ENCODE measurements around the gene CCL22. TPM values are rescaled to one million over a fixed set of nuclear protein-coding genes. Genes with fewer than 3 reads are reported as not detected.
"Not testable (repeated sequence)": the region's sequence is repeated elsewhere in the genome, so short reads cannot be mapped to it uniquely, and the experiment has no call there.

CCL22 gene, protein sequence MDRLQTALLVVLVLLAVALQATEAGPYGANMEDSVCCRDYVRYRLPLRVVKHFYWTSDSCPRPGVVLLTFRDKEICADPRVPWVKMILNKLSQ
- not detected for total RNA-seq

- DNase-seq, result no peak
Measured at GRCh38 chr16:57358527-57359095, at the start of gene CCL22. TSS of gene CCL22 (plus strand) at chr16:57358783. CDS start at chr16:57358817, 34 bp downstream.

- no peak for DNase-seq
Measured at GRCh38 chr16:57310801-57311200, 47.8 kb upstream of the CCL22 start.

- no peak for DNase-seq
Measured at GRCh38 chr16:57313509-57313908, 45.1 kb upstream of the CCL22 start.

DNA sequence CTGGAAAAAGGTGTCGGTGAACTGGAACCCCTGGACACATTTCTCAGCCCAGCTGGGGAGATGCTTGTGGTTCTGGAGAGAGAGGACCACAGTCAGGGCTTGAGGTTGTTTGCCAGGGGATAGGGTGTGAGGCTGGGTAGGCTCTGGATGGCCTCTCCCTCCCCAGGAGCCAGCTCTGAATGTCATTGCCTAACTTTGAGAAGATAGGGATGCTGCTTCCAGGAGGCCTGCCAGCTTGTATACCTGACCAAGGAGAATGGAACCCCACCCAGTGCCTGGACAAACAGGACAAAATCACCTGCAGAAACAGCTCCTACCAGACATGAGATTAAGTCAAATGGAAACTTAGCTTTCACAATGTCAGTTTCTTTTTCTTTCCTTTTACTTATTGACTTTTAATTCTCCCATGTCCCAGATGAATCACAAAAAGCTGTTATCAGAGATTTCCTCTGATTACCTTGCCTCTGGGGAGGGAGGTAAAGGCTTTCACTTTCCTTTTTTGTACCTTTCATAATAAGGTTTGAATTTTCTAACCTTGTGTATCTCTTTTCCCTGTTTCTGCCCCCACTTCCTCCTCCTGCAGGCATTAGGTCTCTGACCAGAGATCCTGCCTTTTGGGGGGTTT lies 44.3 kb upstream of the CCL22 start:
- DNase-seq, result no peak

DNA sequence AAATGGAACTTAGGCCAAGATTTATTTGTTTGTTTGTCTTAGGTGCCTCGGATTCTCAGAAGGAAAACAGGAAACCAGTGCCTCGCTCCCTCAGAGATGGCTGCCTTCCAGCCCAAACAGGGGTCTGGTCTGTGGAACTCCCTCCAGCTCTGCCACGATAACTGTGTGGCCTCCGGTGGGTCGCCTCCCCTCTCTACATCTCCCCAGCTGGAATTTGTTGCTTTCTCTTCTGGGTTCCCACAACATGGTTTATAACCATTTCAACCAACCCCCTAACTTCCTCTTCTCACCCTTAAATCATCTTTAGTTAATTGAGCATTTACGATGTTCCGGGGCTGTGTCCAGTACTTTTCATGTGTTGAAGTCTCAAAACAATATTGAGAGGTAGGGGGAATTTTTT lies 43.2 kb upstream of the CCL22 start:
- no peak for DNase-seq

GRCh38 chr16:57316390-57317017 lies 42.1 kb upstream of the CCL22 start:
- DNase-seq, result no peak

DNA sequence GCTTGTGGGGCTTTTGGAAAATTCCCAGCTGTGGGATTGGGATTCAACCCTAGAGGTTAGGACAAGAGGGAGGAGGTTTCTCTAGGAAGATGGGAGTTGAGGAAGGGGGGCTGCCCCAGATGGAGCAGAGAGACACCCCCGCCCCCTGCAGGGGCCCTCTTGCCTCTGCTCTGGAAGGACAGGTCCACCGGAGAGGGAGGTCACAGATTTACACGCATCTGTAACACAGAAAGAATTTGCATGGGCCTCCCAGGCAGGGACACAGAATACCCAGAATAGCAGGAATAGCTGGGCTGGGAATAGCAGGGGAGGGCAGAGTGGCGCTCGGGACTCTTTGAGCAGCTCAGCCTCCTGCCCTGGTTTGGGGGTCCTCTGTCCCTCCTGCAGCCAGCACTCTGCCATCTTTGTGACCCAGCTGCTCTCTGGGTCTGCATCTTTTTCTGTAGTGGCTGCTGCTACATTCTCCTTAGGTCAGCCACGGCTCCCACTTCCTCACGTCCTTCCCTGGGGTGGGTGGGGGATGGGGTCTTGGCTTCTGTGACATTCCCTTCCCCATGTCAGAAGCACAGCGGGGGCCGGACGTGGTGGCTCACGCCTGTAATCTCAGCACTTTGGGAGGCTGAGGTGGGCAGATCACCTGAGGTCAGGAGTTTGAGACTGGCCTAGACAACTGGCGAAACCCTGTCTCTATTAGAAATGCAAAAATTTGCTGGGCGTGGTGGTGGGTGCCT lies 40.2 kb upstream of the CCL22 start:
- DNase-seq, result no peak

DNA sequence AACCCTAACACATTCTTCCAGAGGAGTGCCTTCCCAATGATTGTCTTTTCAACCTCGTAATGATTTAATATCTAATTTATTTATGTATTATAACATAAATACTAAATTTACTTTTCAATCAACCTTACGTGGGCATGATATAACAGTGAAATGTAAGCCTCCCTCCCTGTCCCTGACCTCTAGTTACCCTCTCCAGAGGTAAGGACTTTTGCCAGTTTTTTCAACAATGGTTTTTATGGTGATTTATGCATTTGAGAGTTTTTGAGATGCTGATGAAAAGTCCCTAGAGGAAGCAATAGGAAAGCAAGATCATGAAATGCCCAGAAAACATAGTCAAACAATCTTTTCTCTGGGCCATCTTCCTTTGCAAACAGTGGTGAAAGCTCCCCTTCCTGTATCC lies 38.9 kb upstream of the CCL22 start:
- DNase-seq, result no peak

DNA sequence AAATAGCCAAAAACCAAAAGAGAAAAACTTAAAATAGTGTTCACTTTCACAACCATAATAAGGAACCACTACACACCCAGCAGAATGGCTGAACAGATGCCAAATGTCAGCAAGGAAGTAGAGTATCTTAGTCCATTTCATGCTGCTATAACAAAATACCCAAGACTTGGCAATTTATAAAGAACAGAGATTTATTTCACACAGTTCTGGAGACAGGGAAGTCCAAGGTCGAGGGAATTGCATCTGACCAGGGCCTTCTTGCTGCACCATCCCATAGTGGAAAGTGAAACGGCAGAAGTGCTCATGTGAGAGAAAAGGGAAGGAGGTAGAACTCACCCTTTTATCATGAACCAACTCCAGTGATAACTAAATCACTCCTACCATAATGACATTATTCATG lies 33.8 kb upstream of the CCL22 start:
- no peak for DNase-seq

- DNase-seq, result no peak
Measured at GRCh38 chr16:57325458-57325857, 33.1 kb upstream of the CCL22 start.

- no peak for DNase-seq
Measured at GRCh38 chr16:57329718-57330327, 28.8 kb upstream of the CCL22 start.

GRCh38 chr16:57331355-57331754 lies 27.2 kb upstream of the CCL22 start:
- DNase-seq, result no peak

DNA sequence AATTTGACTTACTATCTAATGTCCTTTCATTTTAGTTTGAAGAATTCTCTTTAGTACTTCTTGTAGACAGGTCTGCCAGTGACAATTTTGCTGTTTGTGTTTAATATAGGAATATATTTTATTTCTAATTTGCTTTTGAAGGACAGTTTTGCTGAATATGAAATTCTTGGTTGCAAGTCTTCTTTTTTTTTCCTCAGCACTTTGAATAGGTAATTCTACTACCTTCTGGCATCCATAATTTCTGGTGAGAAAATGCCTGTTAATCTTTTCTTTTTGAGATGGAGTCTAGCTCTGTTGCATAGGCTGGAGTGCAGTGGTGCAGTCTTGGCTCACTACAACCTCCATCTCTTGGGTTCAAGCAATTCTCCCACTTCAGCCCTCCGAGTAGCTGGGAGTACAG lies 25.2 kb upstream of the CCL22 start:
- no peak for DNase-seq

GRCh38 chr16:57335366-57335765 lies 23.2 kb upstream of the CCL22 start:
- no peak for DNase-seq

GRCh38 chr16:57341062-57341440 lies 17.5 kb upstream of the CCL22 start:
- no peak for DNase-seq

GRCh38 chr16:57341441-57342303 lies 16.9 kb upstream of the CCL22 start:
- DNase-seq, result no peak

- DNase-seq, result not testable (repeated sequence)
Measured at GRCh38 chr16:57342606-57343005, 16.0 kb upstream of the CCL22 start.

DNA sequence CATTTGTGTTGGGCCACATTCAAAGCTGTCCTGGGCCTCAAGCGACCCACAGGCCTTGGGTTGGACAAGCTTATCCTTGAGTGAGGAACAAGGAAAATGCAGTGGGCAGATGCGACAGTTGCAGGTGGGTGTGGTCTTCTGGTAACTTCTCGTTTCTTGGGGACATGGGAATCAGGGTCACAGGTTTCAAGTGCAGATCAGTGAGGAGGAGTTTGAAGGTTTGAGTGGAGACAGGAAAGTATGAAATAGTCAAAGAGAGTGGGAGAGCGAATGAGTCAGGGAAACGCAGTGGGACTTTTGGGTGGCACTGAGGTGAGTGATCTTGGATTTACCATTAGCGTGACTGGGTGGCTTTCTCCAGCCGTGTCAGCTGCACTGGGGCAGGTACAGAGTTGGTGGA lies 15.4 kb upstream of the CCL22 start:
- no peak for DNase-seq

DNA sequence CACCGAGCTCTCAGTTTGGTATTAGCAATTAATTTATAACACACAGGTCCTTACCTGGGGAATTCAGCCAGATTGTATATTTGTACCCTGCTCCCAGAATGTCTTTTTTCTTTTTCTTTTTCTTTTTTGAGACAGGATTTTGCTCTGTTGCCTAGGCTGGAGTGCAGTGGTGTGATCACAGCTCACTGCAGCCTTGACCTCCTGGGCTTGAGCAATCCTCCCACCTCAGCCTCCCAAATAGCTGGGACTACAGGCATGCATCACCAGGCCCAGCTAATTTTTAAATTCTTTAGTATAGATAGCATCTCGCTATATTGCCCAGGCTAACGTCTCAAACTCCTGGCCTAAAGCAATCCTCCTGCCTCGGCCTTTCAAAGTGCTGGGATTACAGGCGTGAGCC lies 14.5 kb upstream of the CCL22 start:
- DNase-seq, result not testable (repeated sequence)

- no peak for DNase-seq
Measured at GRCh38 chr16:57345021-57345420, 13.6 kb upstream of the CCL22 start.

DNA sequence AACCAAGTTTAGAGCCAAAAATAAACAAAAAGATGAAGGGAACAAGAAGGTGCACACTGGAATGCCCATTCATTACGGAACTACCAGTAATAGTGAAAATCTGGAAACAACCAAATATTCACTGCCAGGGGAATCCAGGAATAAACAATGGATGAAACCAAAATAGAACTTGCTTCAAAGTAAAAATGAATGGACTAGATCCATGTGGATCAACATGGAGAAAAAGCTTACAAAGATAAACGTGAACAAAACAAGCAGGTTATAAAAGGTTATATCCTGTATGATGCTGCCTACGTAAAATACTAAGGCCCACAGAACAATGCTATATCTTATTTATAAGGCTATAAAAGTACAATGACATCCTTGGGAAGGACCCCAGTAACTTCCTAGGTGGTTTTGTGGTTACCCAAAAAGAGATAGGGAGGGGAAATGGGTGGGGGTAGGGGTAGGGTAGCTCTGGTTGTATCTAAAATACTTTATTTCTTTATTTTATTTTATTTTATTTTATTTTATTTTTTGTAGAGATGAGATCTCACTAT lies 12.8 kb upstream of the CCL22 start:
- DNase-seq, result no peak

DNA sequence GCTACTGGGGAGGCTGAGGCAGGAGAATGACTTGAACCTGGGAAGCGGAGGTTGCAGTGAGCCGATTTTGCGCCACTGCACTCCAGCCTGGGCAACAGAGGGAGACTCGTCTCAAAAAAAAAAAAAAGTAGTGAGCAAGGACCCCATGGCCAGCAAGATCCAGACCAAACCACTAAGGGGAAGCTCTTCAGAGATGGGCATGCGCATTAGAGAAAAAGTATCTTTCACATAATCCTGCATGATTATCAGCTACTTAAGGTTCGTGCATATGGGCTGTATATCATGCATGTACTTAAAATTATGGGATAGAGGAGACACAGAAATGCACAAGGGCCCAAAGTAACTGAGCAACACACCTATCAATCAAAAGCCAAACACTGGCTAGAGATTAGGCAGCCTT lies 10.7 kb upstream of the CCL22 start:
- DNase-seq, result no peak
